Stimulated activated naive B cell treated with anti-CD40 and anti-IgM and Interleukin-4, amounts not matched to agents 10 μg/mL and 1 μg/mL and 100 μg/mL, for 72 hours (primary cell): ENCODE measurements around the gene SH3PXD2B.
"Not testable (repeated sequence)": the region's sequence is repeated elsewhere in the genome, so short reads cannot be mapped to it uniquely, and the experiment has no call there.

Experiments
- ATAC-seq, 2 donors: fragments of 150-1000 bp; cut with Tn5 transposase; replicated peaks; 2 replicates each; pipeline ENCODE4 v1.10.0; 2021; ENCODE audit warnings: moderate library complexity in 1 of 2
- DNase-seq: peaks from one replicate; pipeline ENCODE4 v3.0.0; 2021
- H3K27ac Mint-ChIP-seq: one replicate; pipeline ENCODE4 v1.8.0; 2022; ENCODE audit warnings: mild to moderate bottlenecking, mixed read lengths
- H3K27me3 Mint-ChIP-seq, 2 donors: one replicate each; pipeline ENCODE4 v1.8.0; 2022; ENCODE audit warnings: mixed read lengths in 2 of 2
- H3K36me3 Mint-ChIP-seq, 2 donors: one replicate each; pipeline ENCODE4 v1.8.0; 2022; ENCODE audit warnings: mixed read lengths in 2 of 2, mild to moderate bottlenecking in 1 of 2
- H3K4me1 Mint-ChIP-seq, 2 donors: one replicate each; pipeline ENCODE4 v1.8.0; 2022; ENCODE audit warnings: mixed read lengths in 2 of 2, mild to moderate bottlenecking in 1 of 2
- H3K4me3 Mint-ChIP-seq, 2 donors: one replicate each; pipeline ENCODE4 v1.8.0; 2022; ENCODE audit warnings: mild to moderate bottlenecking in 2 of 2, mixed read lengths in 2 of 2, moderate library complexity in 1 of 2
- H3K9me3 Mint-ChIP-seq, 2 donors: one replicate each; pipeline ENCODE4 v1.8.0; 2022; ENCODE audit warnings: mixed read lengths in 2 of 2, mild to moderate bottlenecking in 1 of 2

SH3PXD2B gene

GRCh38 chr5:172299916-172300439, 154.3 kb downstream of the SH3PXD2B start:
- Mint-ChIP-seq H3K36me3 (no peaks in the 10 kb centered on the region), H3K27me3 (peaks cover 3 to 5% of the 10 kb centered on the region in 2 donors), H3K27ac (no peak overlapping the region), H3K9me3 (no peaks in the 10 kb centered on the region), H3K4me1 (no peaks in the 10 kb centered on the region), H3K4me3 (no peak overlapping the region)
- ATAC-seq (no peak), DNase-seq (no peak)

- DNase-seq (no peak), ATAC-seq (no peak)
- Mint-ChIP-seq H3K9me3 (no peaks in the 10 kb centered on the region), H3K27me3 (no peaks in the 10 kb centered on the region), H3K36me3 (no peaks in the 10 kb centered on the region), H3K4me3 (no peak overlapping the region), H3K4me1 (peaks cover 4 to 7% of the 10 kb centered on the region in 2 donors), H3K27ac (no peak overlapping the region)
These were observed 159.5 kb downstream of the SH3PXD2B start for GRCh38 chr5:172294831-172295230.

GRCh38 chr5:172293745-172294342, 160.5 kb downstream of the SH3PXD2B start:
- H3K36me3 Mint-ChIP-seq, result no peaks in the 10 kb centered on the region
- no peak for DNase-seq
- no peak for ATAC-seq

GRCh38 chr5:172293054-172293744, 161.1 kb downstream of the SH3PXD2B start:
- H3K9me3 Mint-ChIP-seq, result no peaks in the 10 kb centered on the region
- H3K27me3 Mint-ChIP-seq, result no peaks in the 10 kb centered on the region
- ATAC-seq, result peak; percentile 99
- no peak overlapping the region for H3K4me3 Mint-ChIP-seq
- no peaks in the 10 kb centered on the region for H3K36me3 Mint-ChIP-seq
- DNase-seq, result peak; percentile 52
- H3K4me1 Mint-ChIP-seq, result peaks cover 4 to 7% of the 10 kb centered on the region in 2 donors
- H3K27ac Mint-ChIP-seq, result no peak overlapping the region

More at GRCh38 chr5:172293745-172294342, 160.5 kb downstream of the SH3PXD2B start:
- no peaks in the 10 kb centered on the region for H3K27me3 Mint-ChIP-seq
- H3K4me3 Mint-ChIP-seq, result no peak overlapping the region
- H3K4me1 Mint-ChIP-seq, result peaks cover 4 to 7% of the 10 kb centered on the region in 2 donors
- no peaks in the 10 kb centered on the region for H3K9me3 Mint-ChIP-seq
- no peak overlapping the region for H3K27ac Mint-ChIP-seq

- H3K27me3 Mint-ChIP-seq, DNase-seq, H3K4me1 Mint-ChIP-seq, H3K9me3 Mint-ChIP-seq, H3K4me3 Mint-ChIP-seq, H3K36me3 Mint-ChIP-seq, ATAC-seq: not testable (repeated sequence)
- H3K27ac Mint-ChIP-seq, result peak overlapping the region; percentile 65
These were observed 162.5 kb downstream of the SH3PXD2B start for GRCh38 chr5:172291837-172292236.

GRCh38 chr5:172288465-172288864, 165.9 kb downstream of the SH3PXD2B start:
- DNase-seq (no peak), ATAC-seq (no peak)
- no peaks in the 10 kb centered on the region for H3K36me3 Mint-ChIP-seq
- peaks cover 4 to 15% of the 10 kb centered on the region in 2 donors for H3K4me1 Mint-ChIP-seq
- no peak overlapping the region for H3K4me3 Mint-ChIP-seq
- H3K27me3 Mint-ChIP-seq, result no peaks in the 10 kb centered on the region
- no peak overlapping the region for H3K27ac Mint-ChIP-seq
- H3K9me3 Mint-ChIP-seq, result no peaks in the 10 kb centered on the region

- H3K27me3 Mint-ChIP-seq, H3K4me3 Mint-ChIP-seq, H3K27ac Mint-ChIP-seq, ATAC-seq, H3K9me3 Mint-ChIP-seq, DNase-seq, H3K36me3 Mint-ChIP-seq: not testable (repeated sequence)
- peaks cover 4 to 18% of the 10 kb centered on the region in 2 donors for H3K4me1 Mint-ChIP-seq
These were observed 167.2 kb downstream of the SH3PXD2B start for GRCh38 chr5:172287140-172287539.

GRCh38 chr5:172285226-172286143, 168.8 kb downstream of the SH3PXD2B start:
- no peaks in the 10 kb centered on the region for H3K36me3 Mint-ChIP-seq
- no peaks in the 10 kb centered on the region for H3K9me3 Mint-ChIP-seq
- H3K27ac Mint-ChIP-seq, result no peak overlapping the region
- peak overlapping the region; percentile 92 to 94 for H3K4me3 Mint-ChIP-seq
- DNase-seq, result no peak
- peaks cover 6 to 28% of the 10 kb centered on the region in 2 donors for H3K4me1 Mint-ChIP-seq
- ATAC-seq, result no peak
- H3K27me3 Mint-ChIP-seq, result no peaks in the 10 kb centered on the region

GRCh38 chr5:172284611-172284980, 169.7 kb downstream of the SH3PXD2B start:
- Mint-ChIP-seq H3K27ac (peak overlapping the region; percentile 90), H3K4me1 (peaks cover 6 to 28% of the 10 kb centered on the region in 2 donors), H3K36me3 (peaks cover 0 to 4% of the 10 kb centered on the region in 2 donors), H3K9me3 (no peaks in the 10 kb centered on the region), H3K27me3 (no peaks in the 10 kb centered on the region), H3K4me3 (peak overlapping the region; percentile 92 to 94)
- ATAC-seq (no peak), DNase-seq (no peak)

- peaks cover 6 to 28% of the 10 kb centered on the region in 2 donors for H3K4me1 Mint-ChIP-seq
- DNase-seq (peak; percentile 75), ATAC-seq (peak; percentile 87)
- H3K9me3 Mint-ChIP-seq, result no peaks in the 10 kb centered on the region
- peak overlapping the region; percentile 90 for H3K27ac Mint-ChIP-seq
- peak overlapping the region; percentile 92 to 94 for H3K4me3 Mint-ChIP-seq
- H3K36me3 Mint-ChIP-seq, result peaks cover 0 to 4% of the 10 kb centered on the region in 2 donors
- H3K27me3 Mint-ChIP-seq, result no peaks in the 10 kb centered on the region
These were observed 170.3 kb downstream of the SH3PXD2B start for GRCh38 chr5:172283862-172284610.

GRCh38 chr5:172283020-172283861, 171.1 kb downstream of the SH3PXD2B start, which contains the start of gene UBTD2:
UBTD2 (minus strand) TSS chr5:172283764; CDS start chr5:172283665, 99 bp downstream.
- H3K4me3 Mint-ChIP-seq, result peak within 1 kb of the TSS; percentile 92 to 94
- peak within 1 kb of the TSS; percentile 91 for H3K27ac Mint-ChIP-seq
- ATAC-seq, result peak; percentile 89 to 92
- H3K27me3 Mint-ChIP-seq, result no peaks in the 10 kb centered on the region
- peaks cover 6 to 30% of the 10 kb centered on the region in 2 donors for H3K4me1 Mint-ChIP-seq
- peak; percentile 78 for DNase-seq
- peaks cover 2 to 7% of the 10 kb centered on the region in 2 donors for H3K36me3 Mint-ChIP-seq
- H3K9me3 Mint-ChIP-seq, result peaks cover 0 to 1% of the 10 kb centered on the region in 2 donors

GRCh38 chr5:172282272-172283019, 171.9 kb downstream of the SH3PXD2B start:
- peak overlapping the region; percentile 91 for H3K27ac Mint-ChIP-seq
- H3K27me3 Mint-ChIP-seq, result no peaks in the 10 kb centered on the region
- peaks cover 0 to 1% of the 10 kb centered on the region in 2 donors for H3K9me3 Mint-ChIP-seq

More at GRCh38 chr5:172282272-172283019, 171.9 kb downstream of the SH3PXD2B start:
- Mint-ChIP-seq H3K36me3 (peaks cover 10 to 15% of the 10 kb centered on the region in 2 donors), H3K4me3 (peak overlapping the region; percentile 92 to 94), H3K4me1 (peaks cover 6 to 38% of the 10 kb centered on the region in 2 donors)
- DNase-seq (no peak), ATAC-seq (no peak)
